ENCODE data around the gene USF1.
"Not testable (repeated sequence)": the region's sequence is repeated elsewhere in the genome, so short reads cannot be mapped to it uniquely, and the experiment has no call there.

The USF1 gene

GRCh38 chr1:161046605-161047228 is 940 bp upstream of the USF1 start:
- peak; percentile 48 for DNase-seq

- peak; percentile 85 for DNase-seq
These were observed 655 bp downstream of the USF1 start for GRCh38 chr1:161044908-161045735.

GRCh38 chr1:161044535-161044907 is 1.3 kb downstream of the USF1 start:
- DNase-seq = peak; percentile 31

- DNase-seq = no peak
These were observed 6.2 kb downstream of the USF1 start for GRCh38 chr1:161039546-161039945.

GRCh38 chr1:161039154-161039545 is 6.6 kb downstream of the USF1 start:
- DNase-seq = peak; percentile 44

GRCh38 chr1:161038523-161039153 is 7.1 kb downstream of the USF1 start, which contains the start of gene TSTD1:
TSTD1 (minus strand) TSS chr1:161038964; CDS start chr1:161038889, 75 bp downstream.
- peak; percentile 94 for DNase-seq

- peak; percentile 65 for DNase-seq
These were observed 7.9 kb downstream of the USF1 start for GRCh38 chr1:161037661-161038522.

- no peak for DNase-seq
These were observed 12.0 kb downstream of the USF1 start for GRCh38 chr1:161033751-161034150.

- no peak for DNase-seq
These were observed 13.4 kb downstream of the USF1 start for GRCh38 chr1:161032409-161032808.

GRCh38 chr1:161031874-161032273 is 13.9 kb downstream of the USF1 start:
- no peak for DNase-seq

GRCh38 chr1:161029466-161029865 is 16.3 kb downstream of the USF1 start:
- not testable (repeated sequence) for DNase-seq

- DNase-seq = not testable (repeated sequence)
These were observed 18.8 kb downstream of the USF1 start for GRCh38 chr1:161026954-161027353.

- DNase-seq = peak; percentile 52
These were observed 23.3 kb downstream of the USF1 start for GRCh38 chr1:161022432-161022831.

- DNase-seq = peak; percentile 87
These were observed 23.8 kb downstream of the USF1 start for GRCh38 chr1:161021970-161022353.

GRCh38 chr1:161021165-161021969 is 24.4 kb downstream of the USF1 start:
- DNase-seq = peak; percentile 100

GRCh38 chr1:161020509-161021164 is 25.1 kb downstream of the USF1 start, which contains the start of gene F11R:
F11R (minus strand) TSS chr1:161021152; CDS start chr1:161021073, 79 bp downstream.
- DNase-seq = peak; percentile 88

- peak; percentile 53 for DNase-seq
These were observed 25.9 kb downstream of the USF1 start for GRCh38 chr1:161019751-161020495.

GRCh38 chr1:161019111-161019660 is 26.6 kb downstream of the USF1 start:
- DNase-seq = not testable (repeated sequence)

- DNase-seq = no peak
These were observed 27.2 kb downstream of the USF1 start for GRCh38 chr1:161018631-161018930.

Data from DMS53 (cell line).